GM21576 (cell line): ENCODE measurements around the gene RHOT1.
"Not testable (repeated sequence)": the region's sequence is repeated elsewhere in the genome, so short reads cannot be mapped to it uniquely, and the experiment has no call there.

Experiments used
- ATAC-seq: cut with Tn5 transposase; IDR thresholded peaks from one replicate; pipeline ENCODE4 v1.9.1; 2021; ENCODE audit warnings: mild to moderate bottlenecking, moderate library complexity; ENCODE audit not compliant: unreplicated experiment

RHOT1 gene

DNA sequence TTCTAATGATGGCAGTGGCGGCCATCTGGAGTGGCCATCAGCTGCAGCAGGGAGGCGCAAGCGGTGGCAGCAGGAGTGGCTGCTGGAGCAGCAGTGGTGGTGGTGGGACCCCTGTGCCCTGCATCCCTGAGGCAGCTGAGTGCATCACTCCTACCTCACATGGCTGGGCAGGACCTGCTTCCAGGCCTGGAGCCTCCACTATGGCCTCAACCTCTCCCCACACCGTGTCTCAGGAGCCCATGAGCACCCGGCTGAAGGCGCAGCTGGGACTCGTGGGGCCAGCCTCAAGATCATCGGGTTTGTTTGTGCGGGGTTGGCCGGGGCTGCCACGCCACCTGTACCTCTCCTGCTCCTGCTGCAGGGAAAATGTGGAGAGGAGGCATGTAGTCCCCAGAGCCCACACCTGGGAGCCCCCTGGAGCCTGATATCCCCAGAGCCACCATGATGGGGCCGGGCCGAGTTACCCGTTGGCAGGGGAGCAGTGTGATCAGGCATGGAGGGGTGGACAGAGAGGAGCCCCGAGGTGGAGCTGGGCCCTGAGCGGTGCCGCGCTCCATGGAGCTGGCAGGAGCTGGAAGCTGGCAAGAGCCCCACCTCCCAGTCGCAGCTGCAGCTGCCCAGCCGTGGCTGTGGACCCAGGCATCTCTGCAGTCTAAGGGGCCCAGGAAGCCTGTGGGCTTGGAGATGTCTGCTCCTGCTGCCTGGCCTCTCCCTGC, 16.7 kb downstream of the RHOT1 start:
- no peak for ATAC-seq

DNA sequence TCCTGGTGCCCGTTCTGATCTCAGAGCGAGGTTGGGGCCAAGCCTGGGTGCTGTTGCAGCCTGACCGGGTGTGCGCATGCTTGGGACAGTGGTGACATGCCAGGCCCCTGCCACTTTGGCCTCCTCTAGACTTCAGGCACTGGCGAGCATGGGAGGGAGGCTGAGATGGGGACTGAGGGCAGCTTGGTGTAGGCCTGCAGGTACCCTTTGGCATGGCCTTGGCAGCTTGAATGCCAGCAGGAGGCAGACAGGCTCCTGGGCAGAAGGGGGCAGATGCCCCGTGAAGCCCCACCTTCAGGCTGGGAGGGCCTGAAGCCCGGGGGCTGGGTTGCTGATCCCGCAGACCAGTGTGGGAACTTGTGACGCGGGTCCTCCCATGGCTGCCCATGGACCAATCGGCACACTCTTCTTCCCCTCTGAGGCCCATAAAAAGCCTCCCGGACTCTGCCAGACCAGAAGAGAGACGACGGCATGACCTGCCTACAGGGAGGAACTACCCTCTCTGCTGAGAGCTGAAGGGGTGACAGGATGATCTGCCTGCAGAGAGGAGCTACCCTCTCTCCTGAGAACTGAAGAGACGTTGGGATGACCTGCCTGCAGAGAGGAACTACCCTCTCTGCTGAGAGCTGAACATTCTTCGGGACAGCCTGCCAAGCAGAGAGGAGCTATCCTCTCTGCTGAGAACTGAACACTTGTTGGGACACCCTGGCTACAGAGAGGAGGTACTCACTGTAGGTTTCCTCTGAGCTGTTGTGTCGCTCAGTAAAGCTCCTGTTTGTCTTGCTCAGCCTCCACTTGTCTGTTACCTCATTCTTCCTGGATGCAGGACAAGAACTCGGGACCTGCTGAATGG, 17.5 kb downstream of the RHOT1 start:
- no peak for ATAC-seq

DNA sequence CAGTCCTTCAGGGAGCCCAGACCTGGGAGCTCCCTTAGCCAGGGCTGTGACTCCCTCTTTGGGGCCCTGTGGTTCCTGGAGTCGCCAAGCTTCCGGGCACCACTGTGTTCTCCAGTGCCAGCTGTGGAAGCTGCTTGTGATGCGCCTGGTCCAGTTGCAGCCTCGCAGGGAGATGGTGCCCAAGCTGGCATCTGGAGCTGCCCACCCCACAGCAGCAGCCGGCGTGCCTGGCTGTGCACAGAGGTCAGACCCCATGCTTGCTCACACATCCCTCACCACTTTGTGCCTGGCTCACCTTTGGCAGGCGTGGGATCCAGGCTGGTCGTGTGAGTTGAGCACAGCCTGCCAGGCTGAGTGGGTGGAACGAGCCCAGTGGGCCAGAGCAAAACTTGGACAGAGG, 18.2 kb downstream of the RHOT1 start:
- ATAC-seq: no peak

DNA sequence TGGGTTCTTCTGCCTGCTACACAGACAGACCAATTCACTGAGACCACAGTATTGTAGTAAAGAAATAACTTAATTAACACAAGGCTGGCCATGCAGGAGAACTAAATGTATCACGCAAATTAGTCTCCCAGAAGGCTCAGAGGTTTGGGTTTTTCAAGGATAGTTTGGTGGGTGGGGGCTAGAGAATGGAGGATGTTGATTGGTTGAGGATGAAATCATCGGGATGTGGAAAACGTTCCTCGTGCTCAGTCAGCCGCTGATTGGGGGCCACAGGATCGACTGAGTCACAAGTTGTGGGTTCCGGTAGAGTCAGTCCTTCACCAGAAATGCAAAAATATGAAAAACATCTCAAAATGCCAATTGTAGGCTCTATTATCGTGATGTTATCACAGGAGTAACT, 18.7 kb downstream of the RHOT1 start:
- ATAC-seq: no peak

DNA sequence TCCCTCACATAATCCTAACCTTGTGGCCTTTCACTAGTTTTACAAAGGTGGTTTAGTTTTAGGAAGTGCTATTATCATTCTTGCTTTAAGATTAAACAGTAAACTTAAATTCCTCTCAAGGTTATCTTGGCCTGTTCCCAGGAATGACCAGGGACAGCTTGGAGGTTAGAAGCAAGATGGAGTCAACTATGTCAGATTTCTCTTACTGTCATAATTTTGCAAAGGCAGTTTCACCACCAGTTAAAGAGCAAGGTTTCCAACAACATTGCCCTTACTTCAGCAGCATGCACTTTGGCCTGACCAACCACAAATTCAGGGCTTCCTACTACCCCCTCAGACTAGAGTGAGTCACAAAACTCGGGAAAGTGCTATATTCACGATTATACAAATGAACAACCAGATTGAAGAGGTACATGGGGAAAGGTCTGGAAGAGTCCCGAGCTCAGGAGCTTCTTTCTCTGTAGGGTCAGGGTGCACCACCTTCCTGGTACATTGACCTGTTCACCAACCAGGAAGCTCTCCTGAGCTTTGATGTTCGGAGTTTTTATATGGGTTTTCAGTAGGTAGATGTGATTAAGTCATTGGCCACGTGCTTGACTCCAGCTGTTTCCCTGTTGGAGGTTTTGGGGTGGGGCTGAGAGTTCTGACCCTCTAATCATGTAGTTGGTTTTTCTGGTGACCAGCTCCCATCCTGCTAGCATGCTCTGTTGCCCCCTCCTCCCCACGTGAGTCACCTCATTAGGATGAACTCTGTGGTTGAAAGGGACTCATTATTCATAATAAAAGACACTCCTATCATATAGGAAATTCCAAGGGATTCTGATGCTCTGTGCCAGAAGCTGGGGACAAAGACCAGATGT, 19.4 kb downstream of the RHOT1 start:
- ATAC-seq: no peak

DNA sequence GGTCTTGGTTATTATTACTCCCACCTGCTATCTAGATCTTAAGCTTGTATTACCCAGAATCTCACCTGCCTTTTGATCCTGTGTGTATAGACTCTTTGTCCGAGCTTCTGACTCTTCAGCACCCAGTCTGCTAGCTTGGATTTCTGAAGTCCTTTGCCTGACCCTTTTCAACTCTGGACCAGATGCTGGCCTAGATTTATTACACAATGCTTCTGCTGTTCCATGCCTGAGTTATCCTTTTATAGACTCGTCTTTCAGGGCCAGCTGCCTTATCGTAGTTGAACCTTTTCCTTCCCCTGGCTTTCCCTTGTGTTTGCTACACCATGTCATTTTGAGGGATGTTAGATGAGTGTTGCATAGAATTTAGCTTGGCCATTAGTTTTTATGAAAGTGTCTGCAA, 32.6 kb downstream of the RHOT1 start:
- no peak for ATAC-seq

DNA sequence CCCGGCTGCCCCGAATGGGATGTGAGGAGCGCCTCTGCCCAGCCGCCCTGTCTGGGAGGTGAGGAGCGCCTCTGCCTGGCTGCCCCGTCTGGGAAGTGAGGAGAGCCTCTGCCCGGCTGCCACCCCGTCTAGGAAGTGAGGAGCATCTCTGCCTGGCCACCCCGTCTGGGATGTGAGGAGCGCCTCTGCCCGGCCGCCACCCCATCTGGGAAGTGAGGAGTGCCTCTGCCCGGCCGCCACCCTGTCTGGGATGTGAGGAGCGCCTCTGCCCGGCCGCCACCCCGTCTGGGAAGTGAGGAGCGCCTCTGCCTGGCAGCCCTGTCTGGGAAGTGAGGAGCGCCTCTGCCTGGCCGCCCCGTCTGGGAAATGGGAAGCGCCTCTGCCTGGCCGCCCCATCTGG, 36.4 kb downstream of the RHOT1 start:
- not testable (repeated sequence) for ATAC-seq

DNA sequence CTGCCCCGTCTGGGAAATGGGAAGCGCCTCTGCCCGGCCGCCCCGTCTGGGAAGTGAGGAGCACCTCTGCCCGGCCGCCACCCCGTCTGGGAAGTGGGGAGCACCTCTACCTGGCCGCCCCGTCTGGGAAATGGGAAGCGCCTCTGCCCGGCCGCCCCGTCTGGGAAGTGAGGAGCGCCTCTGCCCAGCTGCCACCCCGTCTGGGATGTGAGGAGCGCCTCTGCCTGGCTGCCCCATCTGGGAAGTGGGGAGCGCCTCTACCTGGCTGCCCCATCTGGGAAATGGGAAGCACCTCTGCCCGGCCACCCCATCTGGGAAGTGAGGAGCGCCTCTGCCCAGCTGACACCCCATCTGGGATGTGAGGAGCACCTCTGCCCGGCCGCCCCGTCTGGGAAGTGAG, 36.8 kb downstream of the RHOT1 start:
- not testable (repeated sequence) for ATAC-seq

DNA sequence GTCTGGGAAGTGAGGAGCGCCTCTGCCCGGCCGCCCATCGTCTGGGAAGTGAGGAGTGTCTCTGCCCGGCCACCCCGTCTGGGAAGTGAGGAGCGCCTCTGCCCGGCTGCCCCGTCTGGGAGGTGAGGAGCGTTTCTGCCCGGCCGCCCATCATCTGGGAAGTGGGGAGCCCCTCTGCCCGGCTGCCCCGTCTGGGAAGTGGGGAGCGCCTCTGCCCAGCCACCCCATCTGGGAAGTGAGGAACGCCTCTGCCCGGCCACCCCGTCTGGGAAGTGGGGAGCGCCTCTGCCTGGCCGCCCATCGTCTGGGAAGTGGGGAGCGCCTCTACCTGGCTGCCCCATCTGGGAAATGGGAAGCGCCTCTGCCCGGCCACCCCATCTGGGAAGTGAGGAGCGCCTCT, 37.2 kb downstream of the RHOT1 start:
- ATAC-seq: not testable (repeated sequence)

DNA sequence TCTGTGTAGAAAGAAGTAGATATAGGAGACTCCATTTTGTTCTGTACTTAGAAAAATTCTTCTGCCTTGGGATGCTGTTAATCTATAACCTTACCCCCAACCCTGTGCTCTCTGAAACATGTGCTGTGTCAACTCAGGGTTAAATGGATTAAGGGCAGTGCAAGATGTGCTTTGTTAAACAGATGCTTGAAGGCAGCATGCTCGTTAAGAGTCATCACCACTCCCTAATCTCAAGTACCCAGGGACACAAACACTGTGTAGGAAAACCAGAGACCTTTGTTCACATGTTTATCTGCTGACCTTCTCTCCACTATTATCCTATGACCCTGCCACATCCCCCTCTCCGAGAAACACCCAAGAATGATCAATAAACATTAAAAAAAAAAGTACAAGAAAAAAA, 38.0 kb downstream of the RHOT1 start:
- ATAC-seq: not testable (repeated sequence)

DNA sequence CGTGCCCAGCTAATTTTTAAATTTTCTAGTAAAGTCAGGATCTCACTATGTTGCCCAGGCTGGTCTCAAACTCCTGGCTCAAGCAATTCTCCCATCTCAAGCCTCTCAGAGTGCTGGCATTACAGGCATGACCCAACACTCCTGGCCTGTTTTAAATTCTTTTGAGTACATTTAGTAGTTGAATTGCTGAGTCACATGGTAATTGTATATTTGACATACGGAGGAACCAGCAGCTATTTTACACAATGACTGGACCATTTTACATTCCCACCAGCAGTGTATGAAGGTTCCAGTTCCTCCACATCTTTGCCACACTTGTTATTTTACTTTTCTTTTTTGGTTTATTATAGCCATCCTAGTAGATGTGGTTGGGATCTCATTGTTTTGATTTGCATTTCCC, 43.6 kb downstream of the RHOT1 start:
- no peak for ATAC-seq

DNA sequence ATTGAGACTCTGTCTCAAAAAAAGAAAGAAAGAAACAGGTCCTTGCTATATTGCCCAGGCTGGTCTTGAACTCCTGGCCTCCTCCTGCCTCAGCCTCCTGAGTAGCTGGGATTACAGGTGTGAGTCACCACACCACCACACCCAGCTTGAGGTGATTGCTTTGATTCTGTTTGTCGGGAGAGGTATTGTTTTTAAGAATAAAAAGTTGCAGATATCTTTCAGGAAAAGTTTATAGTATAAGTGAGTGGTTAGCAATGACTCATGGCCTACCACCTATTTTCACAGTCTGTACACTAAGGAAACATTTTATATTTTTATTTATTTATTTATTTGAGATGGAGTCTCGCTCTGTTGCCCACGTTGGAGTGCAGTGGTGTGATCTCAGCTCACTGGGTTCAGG, 45.0 kb downstream of the RHOT1 start:
- ATAC-seq: no peak

DNA sequence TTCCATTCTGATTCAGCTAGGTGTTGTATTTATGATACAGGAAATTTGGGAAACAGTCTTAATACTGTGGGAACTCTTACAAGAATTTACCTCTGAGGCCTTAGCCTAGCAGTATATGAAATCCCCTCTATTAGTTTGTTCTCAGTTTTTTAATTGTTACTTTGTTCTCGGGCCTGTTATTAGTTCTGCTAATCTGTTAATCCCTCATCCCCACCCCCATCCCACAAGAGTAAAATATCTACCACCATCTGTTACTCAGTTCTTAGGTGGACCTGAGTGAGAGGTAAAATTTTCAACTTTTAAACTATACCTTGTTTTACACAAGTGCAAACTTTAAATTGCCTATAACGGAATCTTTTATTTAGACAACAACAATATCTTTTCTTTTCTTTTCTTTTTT, 47.0 kb downstream of the RHOT1 start:
- ATAC-seq: no peak

DNA sequence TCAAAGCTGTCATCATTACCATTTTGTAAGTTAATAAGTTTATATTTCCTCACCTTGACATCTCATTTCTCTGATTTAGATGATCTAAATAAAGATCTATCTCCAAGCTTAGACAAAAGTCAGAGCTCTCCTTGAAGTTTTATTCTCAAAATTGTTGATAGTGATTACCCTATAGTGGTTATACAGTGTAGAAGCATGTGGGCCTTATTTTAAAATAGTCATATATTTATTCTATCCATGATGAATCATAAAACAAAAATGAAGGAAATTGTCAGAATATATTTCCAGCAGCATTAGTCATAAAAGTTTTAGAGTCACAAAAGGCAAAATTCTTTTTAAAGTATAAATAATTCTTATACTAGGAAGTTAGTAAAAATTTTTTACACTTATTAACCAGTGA, 49.0 kb downstream of the RHOT1 start:
- ATAC-seq: no peak

DNA sequence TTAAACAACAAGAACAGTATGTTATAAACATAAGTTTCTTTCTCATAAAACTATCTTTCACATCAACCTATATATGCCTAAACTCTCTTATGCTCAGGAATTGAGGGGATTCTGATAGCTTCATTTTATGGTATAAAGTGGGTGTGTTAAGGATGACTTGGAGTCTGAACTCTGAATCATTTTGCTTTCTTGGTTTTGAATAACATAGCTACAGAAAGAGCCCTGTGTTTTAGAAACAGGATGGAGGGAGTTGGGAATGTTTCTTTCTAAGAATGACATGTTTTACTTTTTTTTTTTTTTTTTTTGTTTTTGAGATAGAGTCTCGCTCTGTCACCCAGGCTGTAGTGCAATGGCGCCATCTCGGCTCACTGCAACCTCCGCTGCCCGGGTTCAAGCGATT, 50.1 kb downstream of the RHOT1 start:
- no peak for ATAC-seq

DNA sequence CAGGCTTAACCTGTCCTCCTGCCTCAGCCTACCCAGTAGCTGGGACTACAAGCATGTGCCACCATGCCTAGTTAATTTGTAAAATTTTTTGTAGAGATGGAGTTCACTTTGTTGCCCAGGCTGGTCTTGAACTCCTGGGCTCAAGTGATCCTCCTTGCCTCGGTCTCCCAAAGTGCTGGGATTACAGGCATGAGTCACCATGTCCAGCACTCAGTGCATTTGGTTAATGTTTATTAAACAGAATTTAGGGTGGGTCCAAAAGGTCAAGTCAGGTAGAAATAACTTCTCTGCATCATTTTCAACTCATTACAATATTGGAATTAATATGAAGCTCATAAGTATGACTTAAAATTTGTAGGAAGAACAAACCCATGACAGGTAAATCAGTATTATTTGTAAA, 55.7 kb downstream of the RHOT1 start:
- no peak for ATAC-seq

DNA sequence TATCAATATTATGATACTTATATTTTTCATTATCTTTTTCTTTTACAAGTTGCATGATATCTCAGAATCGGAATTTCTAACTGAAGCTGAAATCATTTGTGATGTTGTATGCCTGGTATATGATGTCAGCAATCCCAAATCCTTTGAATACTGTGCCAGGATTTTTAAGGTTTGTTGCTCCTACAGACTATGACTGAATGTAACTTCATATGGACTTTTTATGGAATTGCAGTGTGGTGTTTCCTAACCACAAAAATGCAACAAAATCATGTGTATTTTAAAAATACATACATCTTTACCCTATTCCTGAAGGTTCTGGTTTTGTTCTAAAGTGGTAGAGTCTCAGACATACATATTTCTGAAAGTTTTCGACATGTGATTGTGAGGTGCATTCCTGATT, 64.6 kb downstream of the RHOT1 start:
- ATAC-seq: no peak

DNA sequence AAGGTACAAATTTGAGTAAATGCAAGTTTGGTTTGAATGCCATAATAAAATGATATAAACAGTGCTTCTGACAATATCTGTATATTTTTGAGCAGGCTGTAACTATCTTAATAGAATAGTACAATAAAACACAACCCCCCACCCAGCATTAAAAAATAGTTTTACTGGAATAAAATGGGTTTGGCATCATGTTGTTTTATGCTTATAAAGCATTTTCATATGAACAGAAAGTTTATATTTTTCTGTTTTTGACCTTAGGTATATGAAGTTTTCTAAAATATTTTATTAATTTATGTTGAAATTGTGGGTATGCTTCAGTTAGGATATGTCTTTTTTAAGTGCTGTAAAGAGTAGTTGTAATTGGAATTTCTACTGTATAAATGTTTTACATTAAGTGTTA, 66.1 kb downstream of the RHOT1 start:
- ATAC-seq: no peak

DNA sequence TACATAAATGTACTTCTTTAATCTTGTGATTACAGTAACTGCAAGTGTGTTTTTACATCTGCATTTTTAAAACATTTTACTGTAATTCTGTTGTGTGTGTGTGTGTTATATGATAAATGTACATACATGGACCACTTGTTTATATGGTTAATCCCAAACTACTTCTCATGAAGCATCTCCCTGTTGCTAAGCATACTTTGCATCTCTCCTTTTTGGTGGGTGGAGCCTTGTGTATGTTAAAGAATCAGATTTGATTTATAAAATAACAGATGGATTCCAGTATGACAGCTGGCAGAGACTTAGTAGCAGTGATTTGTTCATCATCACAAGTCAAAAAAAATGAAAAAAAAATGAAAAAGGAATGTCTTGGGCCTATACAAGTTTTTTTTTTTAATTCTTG, 67.3 kb downstream of the RHOT1 start:
- ATAC-seq: no peak

DNA sequence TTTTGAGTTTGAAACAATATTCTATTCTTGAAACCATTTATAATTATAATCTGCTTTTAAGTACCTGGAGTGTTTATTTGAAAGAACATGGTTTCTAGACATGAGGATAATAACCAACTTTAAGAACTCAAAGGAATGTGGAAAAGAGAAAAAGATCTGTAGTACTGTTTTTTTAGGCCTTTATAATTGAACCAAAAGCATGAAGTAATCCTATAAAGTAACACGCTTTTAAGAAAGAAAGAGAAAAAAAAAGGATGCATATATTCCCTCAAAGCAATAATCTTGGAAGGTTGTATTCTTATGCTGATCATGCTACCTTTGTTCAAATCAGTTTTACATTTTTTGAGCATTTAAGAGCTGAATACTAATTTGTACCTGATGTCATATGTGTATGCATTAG, 69.4 kb downstream of the RHOT1 start:
- ATAC-seq: no peak

DNA sequence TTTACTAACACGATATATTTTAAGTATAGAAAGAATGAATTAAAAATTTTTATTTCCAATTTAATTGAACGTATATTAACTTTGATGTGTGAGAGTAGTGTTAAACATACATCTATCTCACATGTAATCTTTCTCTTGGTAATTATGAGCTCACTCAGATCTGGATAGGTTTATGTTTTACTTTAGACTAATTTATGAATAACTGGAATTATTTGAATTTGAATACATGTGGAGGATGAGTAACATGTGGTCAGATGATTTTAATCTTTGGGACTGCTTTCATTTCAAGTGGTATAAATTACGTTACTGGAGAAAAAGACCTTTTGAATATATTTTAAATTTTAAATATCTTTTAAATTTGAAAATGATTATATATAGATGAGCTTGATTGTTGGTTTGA, 73.4 kb downstream of the RHOT1 start:
- no peak for ATAC-seq

DNA sequence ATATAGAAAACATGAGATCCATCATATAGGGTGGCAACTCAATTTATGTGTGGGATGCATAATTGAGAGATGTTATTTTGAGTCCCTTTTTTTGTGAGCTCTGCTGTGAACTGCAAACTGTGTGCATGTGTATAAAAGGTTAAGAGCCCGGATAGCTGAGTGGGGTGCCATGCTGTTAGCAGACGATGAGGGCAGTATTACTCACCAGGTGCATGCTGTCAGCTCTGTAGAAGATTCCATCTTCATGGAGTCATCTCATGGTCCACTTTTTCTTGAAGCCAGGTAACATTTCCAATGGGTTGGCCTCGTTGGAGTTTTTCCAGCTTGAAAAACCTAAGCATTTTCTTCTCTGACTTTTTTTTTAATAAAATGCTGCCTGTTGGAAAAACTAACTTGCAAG, 80.3 kb downstream of the RHOT1 start:
- no peak for ATAC-seq
